ENCODE measurements around the gene KIF11. TPM values are rescaled to one million over a fixed set of nuclear protein-coding genes. Genes with fewer than 3 reads are reported as not detected.

Gene KIF11
- total RNA-seq, 2 donors from 2014 or later: 10.2 to 31.6 TPM

DNA sequence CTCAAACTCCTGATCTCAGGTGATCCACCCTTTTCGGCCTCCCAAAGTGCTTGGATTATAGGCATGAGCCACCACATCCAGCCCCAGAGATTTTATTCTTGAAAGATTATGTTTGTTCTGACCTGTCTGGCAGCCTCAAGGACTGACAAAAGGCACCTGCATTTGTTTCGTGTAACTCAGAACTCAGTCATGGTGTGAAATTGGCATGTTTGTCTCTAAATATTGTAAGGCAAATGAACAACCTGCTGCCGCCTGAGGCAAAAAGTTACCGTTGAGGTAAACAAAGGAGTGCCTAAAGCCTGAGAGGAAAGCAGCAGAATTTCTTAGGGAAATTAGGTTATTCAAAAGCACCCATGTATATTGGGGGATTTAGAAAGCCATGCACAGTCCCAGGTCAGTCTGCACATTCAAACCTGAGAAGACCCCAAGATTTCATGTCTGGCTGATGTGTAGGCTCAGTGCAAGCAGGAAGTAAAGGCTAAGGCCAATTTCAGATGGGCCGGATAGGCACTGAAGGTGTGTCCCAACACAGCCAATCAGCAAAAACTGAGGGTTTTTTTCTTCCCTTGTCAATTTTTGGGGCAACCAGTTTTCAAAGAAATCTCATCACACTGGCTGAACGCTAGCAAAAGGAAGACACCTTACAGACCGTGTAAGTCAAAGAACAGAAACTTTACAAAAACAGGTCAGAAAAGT lies 63.5 kb downstream of the KIF11 start:
- TF ChIP-seq, protein P1, sequence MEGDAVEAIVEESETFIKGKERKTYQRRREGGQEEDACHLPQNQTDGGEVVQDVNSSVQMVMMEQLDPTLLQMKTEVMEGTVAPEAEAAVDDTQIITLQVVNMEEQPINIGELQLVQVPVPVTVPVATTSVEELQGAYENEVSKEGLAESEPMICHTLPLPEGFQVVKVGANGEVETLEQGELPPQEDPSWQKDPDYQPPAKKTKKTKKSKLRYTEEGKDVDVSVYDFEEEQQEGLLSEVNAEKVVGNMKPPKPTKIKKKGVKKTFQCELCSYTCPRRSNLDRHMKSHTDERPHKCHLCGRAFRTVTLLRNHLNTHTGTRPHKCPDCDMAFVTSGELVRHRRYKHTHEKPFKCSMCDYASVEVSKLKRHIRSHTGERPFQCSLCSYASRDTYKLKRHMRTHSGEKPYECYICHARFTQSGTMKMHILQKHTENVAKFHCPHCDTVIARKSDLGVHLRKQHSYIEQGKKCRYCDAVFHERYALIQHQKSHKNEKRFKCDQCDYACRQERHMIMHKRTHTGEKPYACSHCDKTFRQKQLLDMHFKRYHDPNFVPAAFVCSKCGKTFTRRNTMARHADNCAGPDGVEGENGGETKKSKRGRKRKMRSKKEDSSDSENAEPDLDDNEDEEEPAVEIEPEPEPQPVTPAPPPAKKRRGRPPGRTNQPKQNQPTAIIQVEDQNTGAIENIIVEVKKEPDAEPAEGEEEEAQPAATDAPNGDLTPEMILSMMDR (IDR thresholded peaks at IDR 0.05): no peak
- H3K4me1 ChIP-seq: no peaks in the 10 kb centered on the region
- H3K36me3 ChIP-seq: no peaks in the 10 kb centered on the region
- no peak overlapping the region for H3K4me3 ChIP-seq
- H3K27me3 ChIP-seq: no peaks in the 10 kb centered on the region
- no peak overlapping the region for H3K9ac ChIP-seq (ENCODE audit: low read depth in 2 of 2, low read length in 2 of 2)
- no peak for DNase-seq
- H3K27ac ChIP-seq: no peak overlapping the region
- intact Hi-C loops (cut with DNase I): no loop called here
- no peaks in the 10 kb centered on the region for H3K9me3 ChIP-seq

DNA sequence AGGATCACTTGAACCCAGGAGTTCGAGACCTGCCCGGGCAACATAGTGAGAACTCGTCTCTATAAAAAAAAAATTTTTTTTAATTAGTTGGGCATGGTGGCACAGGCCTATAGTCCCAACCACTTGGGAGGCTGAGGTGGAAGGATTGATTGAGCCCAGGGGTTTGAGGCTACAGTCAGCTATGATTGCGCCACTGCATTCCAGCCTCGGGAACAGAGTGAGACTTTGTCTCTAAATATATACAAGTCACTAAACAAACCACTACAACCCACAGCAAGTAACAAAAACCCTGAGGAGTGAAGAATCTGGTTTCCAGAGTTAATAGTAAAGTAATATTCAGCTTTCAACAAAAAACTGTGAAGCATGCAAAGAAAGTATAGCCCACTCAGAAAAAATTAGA lies 64.1 kb downstream of the KIF11 start:
- no peaks in the 10 kb centered on the region for H3K36me3 ChIP-seq
- TF ChIP-seq, protein P1 (IDR thresholded peaks at IDR 0.05): no peak

DNA sequence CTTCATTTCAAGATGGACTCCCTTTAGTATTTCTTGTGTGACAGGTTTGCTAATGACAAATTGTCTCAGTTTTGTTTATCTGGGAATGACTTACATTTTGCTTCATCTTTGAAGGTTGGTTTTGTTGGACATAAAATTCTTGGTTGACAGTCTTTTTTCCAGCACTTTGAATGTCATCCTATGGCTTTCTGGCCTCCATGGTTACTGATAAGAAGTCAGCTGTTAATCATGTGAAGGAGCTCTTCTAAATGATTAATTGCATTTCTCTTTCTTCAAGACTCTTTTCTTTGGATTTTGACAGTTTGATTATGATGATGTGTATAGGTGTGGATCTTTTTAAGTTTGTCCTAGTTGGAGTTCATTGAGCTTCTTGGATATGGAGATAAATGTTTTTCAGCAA lies 69.9 kb downstream of the KIF11 start:
- Histone ChIP-seq H3K4me3 (no peak overlapping the region), H3K36me3 (no peaks in the 10 kb centered on the region), H3K27ac (no peak overlapping the region), H3K27me3 (no peaks in the 10 kb centered on the region), H3K9ac (ENCODE audit: low read depth in 2 of 2, low read length in 2 of 2) (no peak overlapping the region), H3K9me3 (no peaks in the 10 kb centered on the region), H3K4me1 (no peaks in the 10 kb centered on the region)
- intact Hi-C loops (cut with DNase I): no loop called here
- TF ChIP-seq, protein P1 (IDR thresholded peaks at IDR 0.05): no peak
- no peak for DNase-seq

More for the DNA sequence above, 64.1 kb downstream of the KIF11 start:
- intact Hi-C loops (cut with DNase I): no loop called here
- no peak overlapping the region for H3K4me3 ChIP-seq
- H3K9me3 ChIP-seq: no peaks in the 10 kb centered on the region
- no peaks in the 10 kb centered on the region for H3K27me3 ChIP-seq
- no peak overlapping the region for H3K27ac ChIP-seq
- DNase-seq: no peak
- H3K9ac ChIP-seq (ENCODE audit: low read depth in 2 of 2, low read length in 2 of 2): no peak overlapping the region
- H3K4me1 ChIP-seq: no peaks in the 10 kb centered on the region

DNA sequence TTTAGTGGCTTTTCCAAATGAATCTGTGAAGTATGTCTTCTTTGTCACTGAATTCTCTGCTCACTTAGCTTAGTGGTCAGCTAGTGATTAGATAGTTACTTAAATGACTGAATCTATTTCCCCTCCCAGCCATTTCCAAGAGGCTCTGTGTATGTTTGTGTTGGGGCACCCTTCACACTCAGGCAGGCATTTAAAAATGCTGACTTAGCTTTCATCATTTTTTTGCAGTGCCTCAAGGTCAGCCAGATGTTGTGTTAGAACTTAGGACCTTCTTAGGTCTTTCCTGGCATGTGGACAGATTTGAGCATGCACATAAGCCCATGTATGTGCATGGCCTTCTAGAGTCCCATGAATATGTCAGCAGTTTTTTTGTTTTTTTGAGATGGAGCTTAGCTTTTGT lies 71.4 kb downstream of the KIF11 start:
- no peaks in the 10 kb centered on the region for H3K36me3 ChIP-seq
- H3K9ac ChIP-seq (ENCODE audit: low read depth in 2 of 2, low read length in 2 of 2): no peak overlapping the region
- TF ChIP-seq, protein P1 (IDR thresholded peaks at IDR 0.05): no peak
- H3K27me3 ChIP-seq: no peaks in the 10 kb centered on the region
- H3K27ac ChIP-seq: no peak overlapping the region
- no peaks in the 10 kb centered on the region for H3K4me1 ChIP-seq
- H3K4me3 ChIP-seq: no peak overlapping the region
- no peaks in the 10 kb centered on the region for H3K9me3 ChIP-seq
- intact Hi-C loops (cut with DNase I): no loop called here
- no peak for DNase-seq

DNA sequence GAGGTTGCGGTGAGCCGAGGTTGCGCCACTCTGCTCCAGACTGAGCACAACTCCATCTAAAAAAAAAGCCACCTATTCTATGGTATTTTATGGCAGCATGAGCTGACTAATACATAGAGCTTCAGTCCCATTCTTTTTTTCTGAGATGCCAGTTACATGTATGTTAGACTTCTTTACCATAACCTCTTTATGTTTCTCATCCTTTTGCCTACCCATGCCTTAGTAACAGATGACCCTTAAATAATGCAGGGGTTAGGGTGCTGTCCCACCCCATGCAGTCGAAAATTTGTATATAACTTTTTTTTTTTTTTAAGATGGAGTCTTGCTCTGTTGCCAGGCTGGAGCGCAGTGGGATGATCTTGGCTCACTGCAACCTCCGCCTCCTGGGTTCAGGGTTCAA lies 74.1 kb downstream of the KIF11 start:
- Histone ChIP-seq H3K27me3 (no peaks in the 10 kb centered on the region), H3K4me1 (no peaks in the 10 kb centered on the region), H3K4me3 (no peak overlapping the region), H3K9ac (ENCODE audit: low read depth in 2 of 2, low read length in 2 of 2) (no peak overlapping the region), H3K9me3 (no peaks in the 10 kb centered on the region), H3K36me3 (no peaks in the 10 kb centered on the region), H3K27ac (no peak overlapping the region)
- DNase-seq: no peak
- TF ChIP-seq, protein P1 (IDR thresholded peaks at IDR 0.05): no peak
- intact Hi-C loops (cut with DNase I): no loop called here

Data from colonic mucosa (tissue), 4 donors.